Fibroblast of mammary gland (primary cell): ENCODE results near the gene EMD.

Source experiments
- DNase-seq: peaks from one replicate; pipeline ENCODE4 v3.0.0-alpha.2; 2010; ENCODE audit warnings: low read depth
- H3K4me3 ChIP-seq: 2 replicates; pipeline ENCODE4 v1.5.1; 2011; ENCODE audit warnings: low read depth, mild to moderate bottlenecking, low read length, moderate library complexity; ENCODE audit not compliant: control insufficient read depth
- CTCF ChIP-seq: conservative IDR thresholded peaks from 2 replicates; pipeline ENCODE4 v1.5.1; 2011; ENCODE audit warnings: low read depth, low read length, inconsistent platforms; ENCODE audit not compliant: control insufficient read depth, insufficient read depth

EMD gene

GRCh38 chrX:154348114-154348531 lies 31.0 kb upstream of the EMD start:
- DNase-seq = peak; percentile 34
- TF ChIP-seq CTCF = no peak
- no peak overlapping the region for H3K4me3 ChIP-seq

GRCh38 chrX:154348646-154349358 lies 30.3 kb upstream of the EMD start:
- TF ChIP-seq CTCF = no peak
- no peak for DNase-seq
- H3K4me3 ChIP-seq = no peak overlapping the region

- H3K4me3 ChIP-seq = no peak overlapping the region
- no peak for TF ChIP-seq CTCF
- no peak for DNase-seq
Observed at GRCh38 chrX:154349359-154349935, 29.6 kb upstream of the EMD start.

- no peak for DNase-seq
- TF ChIP-seq CTCF = no peak
- no peak overlapping the region for H3K4me3 ChIP-seq
Observed at GRCh38 chrX:154349979-154350378, 29.1 kb upstream of the EMD start.

- H3K4me3 ChIP-seq = no peak overlapping the region
- DNase-seq = no peak
- no peak for TF ChIP-seq CTCF
Observed at GRCh38 chrX:154350429-154351182, 28.5 kb upstream of the EMD start.

- no peak for DNase-seq
- TF ChIP-seq CTCF = no peak
- no peak overlapping the region for H3K4me3 ChIP-seq
Observed at GRCh38 chrX:154351183-154352011, 27.7 kb upstream of the EMD start.
